PC-3 (cell line): ENCODE data around the gene PABPN1L.

Experiments used
- CTCF ChIP-seq: fragments of 300-600 bp; sonication (generic); conservative IDR thresholded peaks from 2 replicates; pipeline ENCODE4 v1.5.1; 2017; ENCODE audit warnings: antibody characterized with exemption, low read depth, mild to moderate bottlenecking, low read length
- EZH2 ChIP-seq: fragments of 300-600 bp; sonication (generic); IDR thresholded peaks from one replicate; pipeline ENCODE4 v1.6.1; 2017; ENCODE audit warnings: antibody characterized with exemption, mild to moderate bottlenecking, low read length; ENCODE audit not compliant: unreplicated experiment
- EZH2phosphoT487 ChIP-seq: fragments of 300-600 bp; sonication (generic); IDR thresholded peaks from 2 replicates; pipeline ENCODE4 v1.6.1; 2018; ENCODE audit warnings: mild to moderate bottlenecking, antibody characterized with exemption, low read length, borderline replicate concordance

GRCh38 chr16:88853325-88853941 is 13.0 kb downstream of the PABPN1L start:
- TF ChIP-seq EZH2 (no peak), CTCF (no peak), EZH2phosphoT487 (no peak)
